ENCODE results near the gene CADM1. TPM values are rescaled to one million over a fixed set of nuclear protein-coding genes. Genes with fewer than 3 reads are reported as not detected.

Gene CADM1
- total and polyA plus RNA-seq, 8 donors = 6.3 to 38.8 (median 24.5) TPM

GRCh38 chr11:115287266-115287665 lies 216.9 kb downstream of the CADM1 start:
- FAIRE-seq (no peak), DNase-seq (no peak), ATAC-seq (peak in 2 of 4 donors; percentile 37 to 43)
- WGBS, 2 donors = 68 to 78% methylated on average over 6 of the region's 6 CpGs
- TF ChIP-seq CTCF (IDR thresholded peaks at IDR 0.05) = no peak
- no peak overlapping the region for H3K4me3 ChIP-seq
- H3K4me1 ChIP-seq = no peaks in the 10 kb centered on the region
- H3K27ac ChIP-seq = no peak overlapping the region
- no peaks in the 10 kb centered on the region for H3K27me3 ChIP-seq
- no peaks in the 10 kb centered on the region for H3K36me3 ChIP-seq
- intact Hi-C loops (cut with DNase I) = no loop called here
- no peaks in the 10 kb centered on the region for H3K9me3 ChIP-seq

GRCh38 chr11:115286614-115287013 lies 217.6 kb downstream of the CADM1 start:
- TF ChIP-seq CTCF (IDR thresholded peaks at IDR 0.05) = no peak
- DNase-seq = no peak
- 30% methylated on average over 3 of the region's 3 CpGs for WGBS, 2 donors

GRCh38 chr11:115284773-115285172 lies 219.4 kb downstream of the CADM1 start:
- H3K27me3 ChIP-seq = no peaks in the 10 kb centered on the region
- no peaks in the 10 kb centered on the region for H3K36me3 ChIP-seq
- no peaks in the 10 kb centered on the region for H3K9me3 ChIP-seq
- ATAC-seq (no peak), DNase-seq (no peak), FAIRE-seq (no peak)
- no peak overlapping the region for H3K27ac ChIP-seq
- H3K4me1 ChIP-seq = no peaks in the 10 kb centered on the region
- intact Hi-C loops (cut with DNase I) = no loop called here
- no peak for TF ChIP-seq CTCF (IDR thresholded peaks at IDR 0.05)
- no peak overlapping the region for H3K4me3 ChIP-seq
- 57 to 61% methylated on average over 4 of the region's 4 CpGs for whole genome bisulfite sequencing, 2 donors

More at GRCh38 chr11:115286614-115287013, 217.6 kb downstream of the CADM1 start:
- Histone ChIP-seq H3K27me3 (no peaks in the 10 kb centered on the region), H3K36me3 (no peaks in the 10 kb centered on the region), H3K4me1 (no peaks in the 10 kb centered on the region), H3K27ac (no peak overlapping the region), H3K4me3 (no peak overlapping the region), H3K9me3 (no peaks in the 10 kb centered on the region)
- ATAC-seq (peak in 1 of 4 donors; percentile 49), FAIRE-seq (no peak)
- intact Hi-C loops (cut with DNase I) = no loop called here

GRCh38 chr11:115282923-115283322 lies 221.3 kb downstream of the CADM1 start:
- no peaks in the 10 kb centered on the region for H3K9me3 ChIP-seq
- DNase-seq = no peak
- no peak overlapping the region for H3K4me3 ChIP-seq
- H3K4me1 ChIP-seq = no peaks in the 10 kb centered on the region
- 72 to 86% methylated on average over 4 of the region's 4 CpGs for WGBS, 2 donors
- no peak overlapping the region for H3K27ac ChIP-seq
- H3K36me3 ChIP-seq = no peaks in the 10 kb centered on the region
- H3K27me3 ChIP-seq = no peaks in the 10 kb centered on the region
- no peak for ATAC-seq
- TF ChIP-seq CTCF (IDR thresholded peaks at IDR 0.05) = no peak
- FAIRE-seq = no peak
- intact Hi-C loops (cut with DNase I) = no loop called here

- TF ChIP-seq CTCF (IDR thresholded peaks at IDR 0.05) = no peak
- Histone ChIP-seq H3K36me3 (no peaks in the 10 kb centered on the region), H3K27ac (peak overlapping the region in 3 of 4 donors; percentile 9 to 44 (median 38)), H3K4me3 (no peak overlapping the region), H3K9me3 (no peaks in the 10 kb centered on the region), H3K4me1 (no peaks in the 10 kb centered on the region), H3K27me3 (no peaks in the 10 kb centered on the region)
- 13 to 17% methylated on average over 5 of the region's 5 CpGs for WGBS, 2 donors
- FAIRE-seq = no peak
- ATAC-seq = no peak
- intact Hi-C loops (cut with DNase I) = no loop called here
- no peak for DNase-seq
Measured at GRCh38 chr11:115280775-115281174, 223.4 kb downstream of the CADM1 start.
